HG02763 (cell line): ENCODE results near the gene F8.

ENCODE experiments used
- ATAC-seq: cut with Tn5 transposase; IDR thresholded peaks from one replicate; pipeline ENCODE4 v1.9.1; 2021; ENCODE audit warnings: mild to moderate bottlenecking, moderate library complexity; ENCODE audit not compliant: unreplicated experiment

F8 gene

GRCh38 chrX:154793084-154793795 lies 229.3 kb downstream of the F8 start:
- ATAC-seq = no peak

GRCh38 chrX:154791939-154792338 lies 230.6 kb downstream of the F8 start:
- no peak for ATAC-seq

GRCh38 chrX:154791467-154791866 lies 231.1 kb downstream of the F8 start:
- no peak for ATAC-seq
